CD4-positive, alpha-beta T cell treated with Interleukin-6 for 4 hours (primary cell): ENCODE results near the gene EXOC5.
"Not testable (repeated sequence)": the region's sequence is repeated elsewhere in the genome, so short reads cannot be mapped to it uniquely, and the experiment has no call there.

Source experiments
- DNase-seq: peaks from one replicate; pipeline ENCODE4 v3.0.0-alpha.2; 2020; ENCODE audit warnings: mixed read lengths

EXOC5 gene

GRCh38 chr14:57246933-57247657 is 21.6 kb downstream of the EXOC5 start:
- no peak for DNase-seq

GRCh38 chr14:57245941-57246340 is 22.8 kb downstream of the EXOC5 start:
- no peak for DNase-seq

GRCh38 chr14:57244106-57244505 is 24.6 kb downstream of the EXOC5 start:
- DNase-seq: no peak

GRCh38 chr14:57243320-57243719 is 25.4 kb downstream of the EXOC5 start:
- no peak for DNase-seq

GRCh38 chr14:57240115-57240514 is 28.6 kb downstream of the EXOC5 start:
- DNase-seq: not testable (repeated sequence)

GRCh38 chr14:57232006-57232405 is 36.7 kb downstream of the EXOC5 start:
- DNase-seq: no peak

GRCh38 chr14:57228320-57228719 is 40.4 kb downstream of the EXOC5 start:
- not testable (repeated sequence) for DNase-seq

- DNase-seq: no peak
Observed at GRCh38 chr14:57227083-57227482, 41.6 kb downstream of the EXOC5 start.

- DNase-seq: no peak
Observed at GRCh38 chr14:57221931-57222330, 46.8 kb downstream of the EXOC5 start.

GRCh38 chr14:57212919-57213318 is 55.8 kb downstream of the EXOC5 start:
- no peak for DNase-seq

GRCh38 chr14:57209561-57209960 is 59.1 kb downstream of the EXOC5 start:
- no peak for DNase-seq

GRCh38 chr14:57205938-57206337 is 62.8 kb downstream of the EXOC5 start:
- DNase-seq: no peak

GRCh38 chr14:57202672-57203071 is 66.0 kb downstream of the EXOC5 start:
- not testable (repeated sequence) for DNase-seq

- DNase-seq: no peak
Observed at GRCh38 chr14:57199921-57200320, 68.8 kb downstream of the EXOC5 start.

- no peak for DNase-seq
Observed at GRCh38 chr14:57189070-57189469, 79.6 kb downstream of the EXOC5 start.

GRCh38 chr14:57182760-57183503 is 85.8 kb downstream of the EXOC5 start:
- no peak for DNase-seq

- no peak for DNase-seq
Observed at GRCh38 chr14:57179273-57179672, 89.4 kb downstream of the EXOC5 start.

GRCh38 chr14:57174466-57174865 is 94.2 kb downstream of the EXOC5 start:
- DNase-seq: no peak

- no peak for DNase-seq
Observed at GRCh38 chr14:57171903-57172302, 96.8 kb downstream of the EXOC5 start.

- DNase-seq: no peak
Observed at GRCh38 chr14:57171363-57171762, 97.3 kb downstream of the EXOC5 start.

- DNase-seq: no peak
Observed at GRCh38 chr14:57169901-57170300, 98.8 kb downstream of the EXOC5 start.

- DNase-seq: no peak
Observed at GRCh38 chr14:57168138-57168679, 100.5 kb downstream of the EXOC5 start.

GRCh38 chr14:57161583-57162234 is 107.0 kb downstream of the EXOC5 start:
- no peak for DNase-seq

GRCh38 chr14:57160333-57160732 is 108.4 kb downstream of the EXOC5 start:
- DNase-seq: no peak
